GM21390 (cell line): ENCODE measurements around the gene ASB4.
"Not testable (repeated sequence)": the region's sequence is repeated elsewhere in the genome, so short reads cannot be mapped to it uniquely, and the experiment has no call there.

Source experiments
- ATAC-seq: cut with Tn5 transposase; IDR thresholded peaks from one replicate; pipeline ENCODE4 v1.9.1; 2021; ENCODE audit not compliant: unreplicated experiment

ASB4 gene

GRCh38 chr7:95478272-95479037 is 7.3 kb upstream of the ASB4 start:
- ATAC-seq: no peak

- peak; percentile 61 for ATAC-seq
These were observed 5.6 kb upstream of the ASB4 start for GRCh38 chr7:95479992-95480624.

GRCh38 chr7:95481271-95482165 is 4.2 kb upstream of the ASB4 start:
- ATAC-seq: no peak

GRCh38 chr7:95482424-95482823 is 3.3 kb upstream of the ASB4 start:
- ATAC-seq: no peak

GRCh38 chr7:95490231-95490762 is 4.6 kb downstream of the ASB4 start:
- ATAC-seq: no peak

- ATAC-seq: no peak
These were observed 5.5 kb downstream of the ASB4 start for GRCh38 chr7:95491201-95491600.

GRCh38 chr7:95491634-95492314 is 6.0 kb downstream of the ASB4 start:
- ATAC-seq: no peak

GRCh38 chr7:95493247-95493646 is 7.5 kb downstream of the ASB4 start:
- ATAC-seq: no peak

- ATAC-seq: no peak
These were observed 8.1 kb downstream of the ASB4 start for GRCh38 chr7:95493844-95494243.

GRCh38 chr7:95501261-95501832 is 15.6 kb downstream of the ASB4 start:
- ATAC-seq: peak; percentile 93

GRCh38 chr7:95502403-95502802 is 16.7 kb downstream of the ASB4 start:
- ATAC-seq: no peak

GRCh38 chr7:95503271-95504131 is 17.8 kb downstream of the ASB4 start:
- no peak for ATAC-seq

GRCh38 chr7:95504132-95504588 is 18.4 kb downstream of the ASB4 start:
- not testable (repeated sequence) for ATAC-seq

- ATAC-seq: no peak
These were observed 23.0 kb downstream of the ASB4 start for GRCh38 chr7:95508780-95509179.

GRCh38 chr7:95509199-95509598 is 23.5 kb downstream of the ASB4 start:
- no peak for ATAC-seq

GRCh38 chr7:95511716-95512260 is 26.0 kb downstream of the ASB4 start:
- peak; percentile 96 for ATAC-seq

- peak; percentile 81 for ATAC-seq
These were observed 31.7 kb downstream of the ASB4 start for GRCh38 chr7:95517458-95517857.

- ATAC-seq: peak; percentile 51
These were observed 32.1 kb downstream of the ASB4 start for GRCh38 chr7:95517870-95518269.

GRCh38 chr7:95520136-95520535 is 34.4 kb downstream of the ASB4 start:
- ATAC-seq: no peak
